Smooth muscle cell (in vitro differentiated cells): ENCODE measurements around the gene SLC4A5. TPM values are rescaled to one million over a fixed set of nuclear protein-coding genes. Genes with fewer than 3 reads are reported as not detected.

Source experiments
- DNase-seq: peaks from one replicate; lab custom pipeline; 2025; ENCODE audit not compliant: unreplicated experiment; lab: John Stamatoyannopoulos, UW
- H2AFZ ChIP-seq: fragments of 200-600 bp; sonication (generic); 2 replicates; pipeline ENCODE4 v1.6.0; 2016; ENCODE audit warnings: antibody characterized with exemption, low read depth, mild to moderate bottlenecking
- H3F3A ChIP-seq: fragments of 200-600 bp; sonication (generic); 2 replicates; pipeline ENCODE4 v1.6.0; 2017; ENCODE audit warnings: antibody characterized with exemption, low read depth
- H3K27ac ChIP-seq: fragments of 200-600 bp; sonication (generic); 2 replicates; pipeline ENCODE4 v1.5.1; 2016; ENCODE audit warnings: low read depth, mild to moderate bottlenecking
- H3K27me3 ChIP-seq: fragments of 200-600 bp; sonication (generic); 2 replicates; pipeline ENCODE4 v1.6.1; 2016; ENCODE audit warnings: low read depth, mild to moderate bottlenecking
- H3K36me3 ChIP-seq: fragments of 200-600 bp; sonication (generic); 2 replicates; pipeline ENCODE4 v1.5.1; 2016; ENCODE audit warnings: low read depth
- H3K4me1 ChIP-seq: fragments of 200-600 bp; sonication (generic); 2 replicates; pipeline ENCODE4 v1.5.1; 2016; ENCODE audit warnings: low read depth
- H3K4me2 ChIP-seq: fragments of 200-600 bp; sonication (generic); 2 replicates; pipeline ENCODE4 v1.6.0; 2016; ENCODE audit warnings: mild to moderate bottlenecking
- H3K4me3 ChIP-seq: fragments of 200-600 bp; sonication (generic); 2 replicates; pipeline ENCODE4 v1.5.1; 2016; ENCODE audit warnings: mild to moderate bottlenecking
- H3K79me2 ChIP-seq: fragments of 200-600 bp; sonication (generic); 2 replicates; pipeline ENCODE4 v1.6.0; 2016; ENCODE audit warnings: low read depth, mild to moderate bottlenecking
- H3K9ac ChIP-seq: fragments of 200-600 bp; sonication (generic); 2 replicates; pipeline ENCODE4 v1.6.0; 2016; ENCODE audit warnings: low read depth
- H3K9me3 ChIP-seq: fragments of 200-600 bp; sonication (generic); replicated peaks from 2 replicates; pipeline ENCODE4 v1.5.1; 2016; ENCODE audit warnings: low read depth
- H4K20me1 ChIP-seq: fragments of 200-600 bp; sonication (generic); 2 replicates; pipeline ENCODE4 v1.6.0; 2016; ENCODE audit warnings: low read depth
- WGBS: methylation state at CpG from one replicate; pipeline ENCODE4 v1.1.7; 2016; ENCODE audit warnings: low lambda C conversion rate; 5-methylcytosine and 5-hydroxymethylcytosine counted together
- polyA plus RNA-seq: library from polyadenylated mRNA; unstranded; fragments of >200 nt; fragmentation: Nextera tagmentation; extraction: Ambion mirVana; gene quantifications from 2 replicates; pipeline ENCODE4 v1.2.1, GENCODE V29; 2016
- total RNA-seq: library from RNA; depleted of rRNA; stranded (reverse); fragments of >200 nt; gene quantifications from 2 replicates; pipeline ENCODE4 v1.2.3, GENCODE V29; 2014
- TF ChIP-seq, protein P1 (sequence below): fragments of 200-600 bp; sonication (generic); IDR thresholded peaks from 2 replicates; pipeline ENCODE4 v1.5.1; 2017; ENCODE audit warnings: borderline replicate concordance, mild to moderate bottlenecking, antibody characterized with exemption; ENCODE audit not compliant: insufficient read depth, poor library complexity, severe bottlenecking

Gene SLC4A5
- total and polyA plus RNA-seq, 2 experiments from 2014 or later = 0.46 to 0.99 TPM

- H2AFZ ChIP-seq = no peak overlapping the region
- H3K36me3 ChIP-seq = peaks cover 16% of the 10 kb centered on the region
- no peak overlapping the region for H3K27ac ChIP-seq
- no peak overlapping the region for H3K4me2 ChIP-seq
- no peak for DNase-seq
- H4K20me1 ChIP-seq = no peaks in the 10 kb centered on the region
- H3K9ac ChIP-seq = no peak overlapping the region
- H3F3A ChIP-seq = no peaks in the 10 kb centered on the region
- no peaks in the 10 kb centered on the region for H3K4me1 ChIP-seq
- no peaks in the 10 kb centered on the region for H3K79me2 ChIP-seq
- TF ChIP-seq, protein P1, sequence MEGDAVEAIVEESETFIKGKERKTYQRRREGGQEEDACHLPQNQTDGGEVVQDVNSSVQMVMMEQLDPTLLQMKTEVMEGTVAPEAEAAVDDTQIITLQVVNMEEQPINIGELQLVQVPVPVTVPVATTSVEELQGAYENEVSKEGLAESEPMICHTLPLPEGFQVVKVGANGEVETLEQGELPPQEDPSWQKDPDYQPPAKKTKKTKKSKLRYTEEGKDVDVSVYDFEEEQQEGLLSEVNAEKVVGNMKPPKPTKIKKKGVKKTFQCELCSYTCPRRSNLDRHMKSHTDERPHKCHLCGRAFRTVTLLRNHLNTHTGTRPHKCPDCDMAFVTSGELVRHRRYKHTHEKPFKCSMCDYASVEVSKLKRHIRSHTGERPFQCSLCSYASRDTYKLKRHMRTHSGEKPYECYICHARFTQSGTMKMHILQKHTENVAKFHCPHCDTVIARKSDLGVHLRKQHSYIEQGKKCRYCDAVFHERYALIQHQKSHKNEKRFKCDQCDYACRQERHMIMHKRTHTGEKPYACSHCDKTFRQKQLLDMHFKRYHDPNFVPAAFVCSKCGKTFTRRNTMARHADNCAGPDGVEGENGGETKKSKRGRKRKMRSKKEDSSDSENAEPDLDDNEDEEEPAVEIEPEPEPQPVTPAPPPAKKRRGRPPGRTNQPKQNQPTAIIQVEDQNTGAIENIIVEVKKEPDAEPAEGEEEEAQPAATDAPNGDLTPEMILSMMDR = no peak
- H3K4me3 ChIP-seq = no peak overlapping the region
- H3K27me3 ChIP-seq = no peaks in the 10 kb centered on the region
- no peaks in the 10 kb centered on the region for H3K9me3 ChIP-seq
These were observed 14.4 kb upstream of the SLC4A5 start for GRCh38 chr2:74357627-74358026.

DNA sequence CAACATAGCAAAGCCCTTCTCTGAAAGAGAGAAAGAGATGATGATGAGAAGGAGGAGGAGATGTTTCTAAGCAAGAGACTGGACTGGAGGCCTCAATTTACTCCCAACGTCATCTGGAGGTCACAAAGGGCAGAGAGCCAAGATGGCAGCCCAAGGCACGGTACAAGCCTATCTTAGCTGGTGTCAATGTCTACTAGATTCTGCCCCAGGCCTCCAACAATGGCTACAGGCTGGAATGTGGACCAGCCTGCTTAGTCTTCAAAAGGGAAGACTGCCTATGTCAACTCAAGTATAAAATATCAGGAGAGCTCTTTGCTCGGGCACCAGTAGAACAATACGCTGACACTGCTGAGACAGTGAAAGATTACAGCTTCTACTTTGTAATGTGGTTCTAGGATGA is 6.7 kb upstream of the SLC4A5 start:
- H3K4me3 ChIP-seq = no peak overlapping the region
- H3K4me1 ChIP-seq = no peaks in the 10 kb centered on the region
- no peak overlapping the region for H3K4me2 ChIP-seq
- no peaks in the 10 kb centered on the region for H3K36me3 ChIP-seq
- no peaks in the 10 kb centered on the region for H3F3A ChIP-seq
- H3K27me3 ChIP-seq = no peaks in the 10 kb centered on the region
- 93% methylated on average over 4 of the region's 4 CpGs for WGBS
- H3K9me3 ChIP-seq = no peaks in the 10 kb centered on the region
- H2AFZ ChIP-seq = no peak overlapping the region
- H4K20me1 ChIP-seq = no peaks in the 10 kb centered on the region
- no peak for DNase-seq
- TF ChIP-seq, protein P1 = no peak
- H3K79me2 ChIP-seq = no peaks in the 10 kb centered on the region
- no peak overlapping the region for H3K27ac ChIP-seq
- H3K9ac ChIP-seq = no peak overlapping the region

GRCh38 chr2:74347742-74348141 is 4.5 kb upstream of the SLC4A5 start:
- WGBS = 94% methylated on average over 3 of the region's 3 CpGs
- no peaks in the 10 kb centered on the region for H3K4me1 ChIP-seq
- H3K4me2 ChIP-seq = no peak overlapping the region
- no peak for DNase-seq
- no peak overlapping the region for H3K4me3 ChIP-seq
- H3F3A ChIP-seq = no peaks in the 10 kb centered on the region
- no peaks in the 10 kb centered on the region for H3K36me3 ChIP-seq
- no peak overlapping the region for H3K9ac ChIP-seq
- no peaks in the 10 kb centered on the region for H4K20me1 ChIP-seq
- H3K9me3 ChIP-seq = no peaks in the 10 kb centered on the region
- H2AFZ ChIP-seq = no peak overlapping the region
- H3K79me2 ChIP-seq = no peaks in the 10 kb centered on the region
- H3K27ac ChIP-seq = no peak overlapping the region
- TF ChIP-seq, protein P1 = no peak
- H3K27me3 ChIP-seq = no peaks in the 10 kb centered on the region

GRCh38 chr2:74347303-74347702 is 4.1 kb upstream of the SLC4A5 start:
- TF ChIP-seq, protein P1 = no peak
- H2AFZ ChIP-seq = no peak overlapping the region
- no peak overlapping the region for H3K9ac ChIP-seq
- no peak overlapping the region for H3K4me3 ChIP-seq
- no peak overlapping the region for H3K4me2 ChIP-seq
- DNase-seq = no peak
- no peaks in the 10 kb centered on the region for H3K79me2 ChIP-seq
- no peaks in the 10 kb centered on the region for H3K36me3 ChIP-seq
- no peaks in the 10 kb centered on the region for H3F3A ChIP-seq
- WGBS = 88% methylated on average over 1 of the region's 1 CpG
- no peaks in the 10 kb centered on the region for H3K4me1 ChIP-seq
- H4K20me1 ChIP-seq = no peaks in the 10 kb centered on the region
- H3K27me3 ChIP-seq = no peaks in the 10 kb centered on the region
- H3K9me3 ChIP-seq = no peaks in the 10 kb centered on the region
- no peak overlapping the region for H3K27ac ChIP-seq
